SK-N-MC (cell line): ENCODE data around the gene SVIP.
A peak's percentile ranks its signal among the peaks of the same experiment; 100 is the strongest.

ENCODE experiments used
- DNase-seq: peaks from one replicate; pipeline ENCODE4 v3.0.0-alpha.2; 2011; ENCODE audit warnings: low read depth, low spot score
- H3K27ac ChIP-seq: fragments of 200-600 bp; sonication (generic); 2 replicates; pipeline ENCODE4 v1.5.1; 2016; ENCODE audit warnings: mixed run types
- H3K36me3 ChIP-seq: fragments of 200-600 bp; sonication (generic); 2 replicates; pipeline ENCODE4 v1.6.1; 2017; ENCODE audit warnings: antibody characterized with exemption, low read length, mixed read lengths; ENCODE audit not compliant: insufficient read depth
- H3K4me3 ChIP-seq: fragments of 200-600 bp; sonication (generic); 2 replicates; pipeline ENCODE4 v1.5.1; 2016
- H3K9ac ChIP-seq: fragments of 200-600 bp; sonication (generic); 2 replicates; pipeline ENCODE4 v1.8.0; 2017; ENCODE audit warnings: mixed run types, mixed read lengths; ENCODE audit not compliant: insufficient read length
- H3K9me3 ChIP-seq: fragments of 200-600 bp; sonication (generic); 2 replicates; pipeline ENCODE4 v1.6.1; 2017; ENCODE audit warnings: low read depth, mild to moderate bottlenecking, antibody characterized with exemption, low read length, moderate library complexity, mixed read lengths
- EZH2 ChIP-seq: fragments of 200-600 bp; sonication (generic); IDR thresholded peaks from one replicate; pipeline ENCODE4 v1.6.1; 2017; ENCODE audit warnings: antibody characterized with exemption
- FOXP2 ChIP-seq: optimal IDR thresholded peaks from 2 replicates; pipeline ENCODE3; 2011; ENCODE audit warnings: mild to moderate bottlenecking, moderate library complexity; ENCODE audit not compliant: insufficient read depth; ENCODE audit errors: extremely low read length, control extremely low read depth
- POLR2AphosphoS5 ChIP-seq: IDR thresholded peaks from 2 replicates; pipeline ENCODE4 v1.6.1; 2012; ENCODE audit warnings: mild to moderate bottlenecking, low read depth, low read length, borderline replicate concordance

SVIP gene

GRCh38 chr11:22829231-22830081, at the start of gene SVIP:
SVIP (minus strand) TSS chr11:22829801; CDS start chr11:22829748, 53 bp downstream.
- Histone ChIP-seq H3K27ac (no peak within 1 kb of the TSS; the same call in 1 of the 2 replicates), H3K4me3 (peak within 1 kb of the TSS; percentile 99), H3K9ac (peak within 1 kb of the TSS; percentile 80), H3K9me3 (no peaks in the 10 kb centered on the region), H3K36me3 (peaks cover 21% of the 10 kb centered on the region)
- DNase-seq: peak; percentile 65
- peak; percentile 76 for TF ChIP-seq FOXP2
- TF ChIP-seq EZH2: no peak
- peak; percentile 62; the same call in 1 of the 2 replicates for TF ChIP-seq POLR2AphosphoS5

GRCh38 chr11:22878604-22879003, 49.0 kb upstream of the SVIP start:
- TF ChIP-seq FOXP2 (no peak), POLR2AphosphoS5 (no peak), EZH2 (no peak)

GRCh38 chr11:22878039-22878438, 48.4 kb upstream of the SVIP start:
- no peak for TF ChIP-seq POLR2AphosphoS5
- no peak for TF ChIP-seq FOXP2
- TF ChIP-seq EZH2: no peak
- Histone ChIP-seq H3K36me3 (no peaks in the 10 kb centered on the region), H3K4me3 (no peak overlapping the region), H3K9ac (no peak overlapping the region), H3K9me3 (no peaks in the 10 kb centered on the region), H3K27ac (no peak overlapping the region)
- DNase-seq: no peak

More at GRCh38 chr11:22878604-22879003, 49.0 kb upstream of the SVIP start:
- H3K4me3 ChIP-seq: no peak overlapping the region
- no peak overlapping the region for H3K9ac ChIP-seq
- DNase-seq: no peak
- no peaks in the 10 kb centered on the region for H3K36me3 ChIP-seq
- H3K9me3 ChIP-seq: no peaks in the 10 kb centered on the region
- no peak overlapping the region for H3K27ac ChIP-seq

- DNase-seq: peak; percentile 52
- no peak overlapping the region for H3K27ac ChIP-seq
- no peaks in the 10 kb centered on the region for H3K9me3 ChIP-seq
- H3K36me3 ChIP-seq: no peaks in the 10 kb centered on the region
- H3K9ac ChIP-seq: no peak overlapping the region
- no peak overlapping the region for H3K4me3 ChIP-seq
- TF ChIP-seq EZH2 (no peak), FOXP2 (no peak), POLR2AphosphoS5 (no peak)
Measured at GRCh38 chr11:22875869-22876473, 46.4 kb upstream of the SVIP start.

- TF ChIP-seq EZH2 (no peak), FOXP2 (no peak), POLR2AphosphoS5 (no peak)
Measured at GRCh38 chr11:22869325-22869724, 39.7 kb upstream of the SVIP start.

GRCh38 chr11:22860241-22860640, 30.6 kb upstream of the SVIP start, which contains the start of gene CCDC179:
CCDC179 (minus strand) TSS chr11:22860474; CDS start chr11:22860421, 53 bp downstream.
- no peak for DNase-seq

More at GRCh38 chr11:22869325-22869724, 39.7 kb upstream of the SVIP start:
- H3K27ac ChIP-seq: no peak overlapping the region
- H3K36me3 ChIP-seq: no peaks in the 10 kb centered on the region
- DNase-seq: no peak
- H3K9ac ChIP-seq: no peak overlapping the region
- no peak overlapping the region for H3K4me3 ChIP-seq
- no peaks in the 10 kb centered on the region for H3K9me3 ChIP-seq

GRCh38 chr11:22859756-22860155, 30.2 kb upstream of the SVIP start:
- TF ChIP-seq POLR2AphosphoS5 (no peak), FOXP2 (no peak), EZH2 (no peak)
- DNase-seq: no peak
- no peaks in the 10 kb centered on the region for H3K9me3 ChIP-seq
- no peak overlapping the region for H3K9ac ChIP-seq
- no peak overlapping the region for H3K4me3 ChIP-seq
- no peaks in the 10 kb centered on the region for H3K36me3 ChIP-seq
- H3K27ac ChIP-seq: no peak overlapping the region

More at GRCh38 chr11:22860241-22860640, 30.6 kb upstream of the SVIP start, which contains the start of gene CCDC179:
- Histone ChIP-seq H3K9me3 (no peaks in the 10 kb centered on the region), H3K36me3 (no peaks in the 10 kb centered on the region), H3K27ac (no peak within 1 kb of the TSS), H3K4me3 (no peak within 1 kb of the TSS), H3K9ac (no peak within 1 kb of the TSS)
- TF ChIP-seq POLR2AphosphoS5: no peak
- no peak for TF ChIP-seq FOXP2
- TF ChIP-seq EZH2: no peak

- no peak for TF ChIP-seq EZH2
- no peak for TF ChIP-seq POLR2AphosphoS5
- no peak for TF ChIP-seq FOXP2
- Histone ChIP-seq H3K9me3 (no peaks in the 10 kb centered on the region), H3K27ac (no peak overlapping the region), H3K9ac (no peak overlapping the region), H3K4me3 (no peak overlapping the region), H3K36me3 (no peaks in the 10 kb centered on the region)
- DNase-seq: no peak
Measured at GRCh38 chr11:22851477-22851876, 21.9 kb upstream of the SVIP start.
